SK-N-SH (cell line): ENCODE measurements around the gene CENPQ. TPM values are rescaled to one million over a fixed set of nuclear protein-coding genes. Genes with fewer than 3 reads are reported as not detected.

ENCODE experiments used
- CTCF ChIA-PET: fragments of 300-600, 350-600 bp; formaldehyde crosslinking; extraction: SDS; loops from one replicate; lab custom pipeline; 2021; lab: Yijun Ruan, JAX
- POLR2A ChIA-PET: fragments of 350-600 bp; sonication (Branson Sonifier 250); formaldehyde crosslinking; extraction: SDS; loops from one replicate; lab custom pipeline; 2020; ENCODE audit warnings: antibody characterized with exemption, inconsistent platforms; lab: Yijun Ruan, JAX
- DNase-seq: peaks from one replicate; pipeline ENCODE4 v3.0.0; 2012
- H2AFZ ChIP-seq: fragments of 200-600 bp; sonication (generic); 2 replicates; pipeline ENCODE4 v1.8.1; 2016; ENCODE audit warnings: antibody characterized with exemption, mild to moderate bottlenecking, low read depth
- H3F3A ChIP-seq: fragments of 200-600 bp; sonication (generic); replicated peaks from 2 replicates; pipeline ENCODE3; 2016; ENCODE audit warnings: antibody characterized with exemption, mild to moderate bottlenecking; ENCODE audit not compliant: insufficient read depth
- H3K27ac ChIP-seq, 2 experiments: fragments of 200-500 bp in 1 of 2; fragments of 200-600 bp in 1 of 2; sonication (Bioruptor generic) in 1 of 2; sonication (generic), shearing (Covaris generic) in 1 of 2; 2 replicates each; pipeline versions ENCODE4 v1.5.1 to v1.6.1; 2014 to 2016; ENCODE audit warnings: low read depth in 2 of 2, inconsistent platforms in 1 of 2, low read length in 1 of 2, mild to moderate bottlenecking in 1 of 2, mixed read lengths in 1 of 2
- H3K27me3 ChIP-seq: fragments of 200-600 bp; sonication (generic), shearing (Covaris generic); 2 replicates; pipeline ENCODE4 v1.6.1; 2016; ENCODE audit warnings: mixed run types; ENCODE audit not compliant: insufficient read depth
- H3K36me3 ChIP-seq, 2 experiments: fragments of 200-500 bp in 1 of 2; fragments of 200-600 bp in 1 of 2; sonication (Bioruptor generic) in 1 of 2; sonication (generic) in 1 of 2; replicated peaks in 1 of 2; 2 replicates each; pipeline versions ENCODE3 to v1.5.1; 2014 to 2016; ENCODE audit warnings: low read length in 1 of 2, mild to moderate bottlenecking in 1 of 2; ENCODE audit not compliant: insufficient read depth in 2 of 2, control insufficient read depth in 1 of 2
- H3K4me1 ChIP-seq, 2 experiments: fragments of 200-500 bp in 1 of 2; fragments of 200-600 bp in 1 of 2; sonication (Bioruptor generic) in 1 of 2; sonication (generic), shearing (Covaris generic) in 1 of 2; 2 replicates each; pipeline versions ENCODE4 v1.5.1 to v1.6.1; 2014 to 2016; ENCODE audit warnings: low read depth in 1 of 2, low read length in 1 of 2, mixed run types in 1 of 2; ENCODE audit not compliant: insufficient read depth in 2 of 2, control insufficient read depth in 1 of 2
- H3K4me2 ChIP-seq: fragments of 200-600 bp; sonication (generic), shearing (Covaris generic); 2 replicates; pipeline ENCODE4 v1.6.1; 2017; ENCODE audit warnings: mixed run types
- H3K4me3 ChIP-seq, 2 experiments: fragments of 200-500 bp in 1 of 2; fragments of 200-600 bp in 1 of 2; sonication (Bioruptor generic) in 1 of 2; sonication (generic), shearing (Covaris generic) in 1 of 2; 2 replicates each; pipeline versions ENCODE4 v1.5.1 to v1.8.1; 2014 to 2016; ENCODE audit warnings: low read depth in 2 of 2, inconsistent platforms in 1 of 2, low read length in 1 of 2, mild to moderate bottlenecking in 1 of 2, mixed read lengths in 1 of 2, moderate library complexity in 1 of 2
- H3K79me2 ChIP-seq: fragments of 200-600 bp; sonication (generic); 2 replicates; pipeline ENCODE4 v1.8.1; 2017; ENCODE audit warnings: mild to moderate bottlenecking; ENCODE audit not compliant: insufficient read depth
- H3K9ac ChIP-seq: fragments of 200-600 bp; sonication (generic); 2 replicates; pipeline ENCODE4 v1.6.1; 2017; ENCODE audit warnings: mixed run types
- H3K9me2 ChIP-seq: fragments of 200-600 bp; sonication (generic); 2 replicates; pipeline ENCODE4 v1.6.1; 2017; ENCODE audit warnings: mixed run types
- H3K9me3 ChIP-seq: fragments of 200-600 bp; sonication (generic); 2 replicates; pipeline ENCODE4 v1.6.1; 2017; ENCODE audit warnings: mixed run types, mild to moderate bottlenecking, moderate library complexity
- H4K20me1 ChIP-seq: fragments of 200-600 bp; sonication (generic); 2 replicates; pipeline ENCODE4 v1.6.1; 2017; ENCODE audit warnings: mild to moderate bottlenecking, mixed run types; ENCODE audit not compliant: insufficient read depth
- CHD2 ChIP-seq: fragments of 150-350 bp; IDR thresholded peaks from 2 replicates; pipeline ENCODE4 v1.6.1; 2018; ENCODE audit warnings: low read length; ENCODE audit not compliant: partially characterized antibody
- CTCF ChIP-seq: fragments of 200-600 bp; sonication (generic); IDR thresholded peaks from 2 replicates; pipeline ENCODE4 v1.6.1; 2017; ENCODE audit warnings: antibody characterized with exemption, mild to moderate bottlenecking, moderate library complexity
- EZH2phosphoT487 ChIP-seq: fragments of 200-600 bp; sonication (generic); IDR thresholded peaks from 2 replicates; pipeline ENCODE4 v1.6.1; 2017; ENCODE audit warnings: low read depth, mixed run types, mild to moderate bottlenecking, antibody characterized with exemption, moderate library complexity, borderline replicate concordance
- FOSL2 ChIP-seq: IDR thresholded peaks from 2 replicates; pipeline ENCODE4 v1.4.0; 2012; ENCODE audit warnings: low read depth, mild to moderate bottlenecking, moderate library complexity, borderline replicate concordance
- GABPA ChIP-seq: IDR thresholded peaks from 2 replicates; pipeline ENCODE4 v1.4.0; 2012; ENCODE audit warnings: low read depth, mild to moderate bottlenecking
- GATA2 ChIP-seq: sonication (generic); formaldehyde crosslinking; IDR thresholded peaks from 2 replicates; pipeline ENCODE4 v1.5.0; 2020; ENCODE audit warnings: mild to moderate bottlenecking, missing genetic modification reagents
- NFIC ChIP-seq: IDR thresholded peaks from 2 replicates; pipeline ENCODE4 v1.4.0; 2012; ENCODE audit warnings: borderline replicate concordance
- REST ChIP-seq: IDR thresholded peaks from 2 replicates; pipeline ENCODE4 v1.6.1; 2012; ENCODE audit warnings: mild to moderate bottlenecking, low read depth, low read length, moderate library complexity
- SIN3A ChIP-seq: IDR thresholded peaks from 2 replicates; pipeline ENCODE4 v1.6.1; 2012; ENCODE audit warnings: low read depth, mild to moderate bottlenecking, low read length, moderate library complexity, borderline replicate concordance
- SMC3 ChIP-seq: IDR thresholded peaks from 2 replicates; pipeline ENCODE4 v1.6.1; 2012; ENCODE audit warnings: low read depth, low read length, improper control_type of control experiment
- TAF1 ChIP-seq: IDR thresholded peaks from 2 replicates; pipeline ENCODE4 v1.6.1; 2012; ENCODE audit warnings: low read depth, mild to moderate bottlenecking, low read length, moderate library complexity, borderline replicate concordance
- USF1 ChIP-seq: IDR thresholded peaks from 2 replicates; pipeline ENCODE4 v1.4.0; 2012; ENCODE audit warnings: low read depth, borderline replicate concordance
- YY1 ChIP-seq: IDR thresholded peaks from 2 replicates; pipeline ENCODE4 v1.4.0; 2012; ENCODE audit warnings: low read depth, mild to moderate bottlenecking
- ZBTB33 ChIP-seq: IDR thresholded peaks from 2 replicates; pipeline ENCODE4 v1.4.0; 2012; ENCODE audit warnings: low read depth, borderline replicate concordance
- WGBS: methylation state at CpG from one replicate; pipeline ENCODE4 v1.1.6; 2017; ENCODE audit warnings: low lambda C conversion rate; 5-methylcytosine and 5-hydroxymethylcytosine counted together
- polyA plus RNA-seq, 3 experiments: library from polyadenylated mRNA; depleted of rRNA; stranded (reverse); fragments of >200 nt; gene quantifications; 2 replicates each; pipeline ENCODE4 v1.2.3, GENCODE V29; 2012

The CENPQ gene
- polyA plus RNA-seq, 1 of the 3 experiments (the other 2 are of a cell fraction) = 2.5 TPM

- H3F3A ChIP-seq = no peaks in the 10 kb centered on the region
- H4K20me1 ChIP-seq = no peaks in the 10 kb centered on the region
- H3K9me2 ChIP-seq = no peaks in the 10 kb centered on the region
- DNase-seq = no peak
- H3K79me2 ChIP-seq = no peaks in the 10 kb centered on the region
- no peak overlapping the region for H3K9ac ChIP-seq
- no peaks in the 10 kb centered on the region for H3K27me3 ChIP-seq
- TF ChIP-seq FOSL2 (no peak), NFIC (no peak), TAF1 (no peak), GABPA (no peak), CTCF (no peak), SMC3 (no peak), CHD2 (no peak), EZH2phosphoT487 (no peak), REST (no peak), GATA2 (no peak), YY1 (no peak), ZBTB33 (no peak), USF1 (no peak), SIN3A (no peak)
- TF ChIP-seq, all 33 proteins: peak for 0
- H2AFZ ChIP-seq = no peak overlapping the region
- H3K9me3 ChIP-seq = no peaks in the 10 kb centered on the region
- CTCF ChIA-PET = interaction anchor here (1.2 kb wide), 1 partner anchor 8 kb away, joined by 3 read pairs; no protein-coding TSS in a partner anchor
- no peak overlapping the region for H3K27ac ChIP-seq
- H3K36me3 ChIP-seq = no peaks in the 10 kb centered on the region
- H3K4me2 ChIP-seq = no peak overlapping the region
- no peak overlapping the region for H3K4me3 ChIP-seq
- no peaks in the 10 kb centered on the region for H3K4me1 ChIP-seq
- POLR2A ChIA-PET = no interaction called here
- WGBS = 40% methylated on average over 1 of the region's 1 CpG
These were observed 47.8 kb upstream of the CENPQ start for GRCh38 chr6:49415358-49415757.
